Endodermal cell (in vitro differentiated cells): Measurements from ENCODE around the gene LATS2. TPM values are rescaled to one million over a fixed set of nuclear protein-coding genes. Genes with fewer than 3 reads are reported as not detected.

Experiments
- DNase-seq: peaks from one replicate; pipeline ENCODE4 v3.0.0-alpha.2; 2017
- H3K27ac ChIP-seq: 2 replicates; pipeline ENCODE4 v1.5.1; 2013; ENCODE audit warnings: mild to moderate bottlenecking, low read depth, low read length, moderate library complexity
- H3K27me3 ChIP-seq: 2 replicates; pipeline ENCODE4 v1.6.1; 2013; ENCODE audit warnings: mild to moderate bottlenecking, low read length, moderate library complexity; ENCODE audit not compliant: insufficient read depth, control insufficient read depth, poor library complexity, severe bottlenecking
- H3K36me3 ChIP-seq: 2 replicates; pipeline ENCODE4 v1.7.0; 2013; ENCODE audit warnings: mild to moderate bottlenecking, low read length, moderate library complexity; ENCODE audit not compliant: control insufficient read depth, insufficient read depth
- H3K4me1 ChIP-seq: one replicate; pipeline ENCODE4 v1.7.0; 2013; ENCODE audit warnings: low read length; ENCODE audit not compliant: control insufficient read depth, insufficient read depth
- H3K4me3 ChIP-seq: 2 replicates; pipeline ENCODE4 v1.5.1; 2013; ENCODE audit warnings: mild to moderate bottlenecking, low read length, moderate library complexity
- H3K9ac ChIP-seq: 2 replicates; pipeline ENCODE4 v1.6.1; 2013; ENCODE audit warnings: mild to moderate bottlenecking, low read length, moderate library complexity; ENCODE audit not compliant: poor library complexity, severe bottlenecking; ENCODE audit errors: extremely low read depth
- H3K9me3 ChIP-seq: 2 replicates; pipeline ENCODE4 v1.6.1; 2013; ENCODE audit warnings: mild to moderate bottlenecking, low read length, moderate library complexity; ENCODE audit not compliant: control insufficient read depth
- H3K27ac Mint-ChIP-seq: 2 replicates; pipeline ENCODE4 v1.8.0; 2020; ENCODE audit warnings: mixed read lengths
- H3K27me3 Mint-ChIP-seq: 2 replicates; pipeline ENCODE4 v1.8.0; 2021; ENCODE audit warnings: mild to moderate bottlenecking, mixed read lengths; ENCODE audit not compliant: insufficient read depth
- H3K36me3 Mint-ChIP-seq: 2 replicates; pipeline ENCODE4 v1.8.0; 2020; ENCODE audit warnings: low read depth, mixed read lengths
- H3K4me1 Mint-ChIP-seq: 2 replicates; pipeline ENCODE4 v1.8.0; 2020; ENCODE audit warnings: mixed read lengths
- H3K4me3 Mint-ChIP-seq: 2 replicates; pipeline ENCODE4 v1.8.0; 2020; ENCODE audit warnings: mild to moderate bottlenecking, moderate library complexity, mixed read lengths
- H3K9me3 Mint-ChIP-seq: 2 replicates; pipeline ENCODE4 v1.8.0; 2020; ENCODE audit warnings: mild to moderate bottlenecking, mixed read lengths
- WGBS, 2 experiments: methylation state at CpG; one replicate each; pipeline versions ENCODE4 v1.1.5 to v1.1.7; 2013; ENCODE audit warnings: missing lambda C conversion rate in 2 of 2, mixed read lengths in 1 of 2; ENCODE audit not compliant: insufficient coverage in 1 of 2, insufficient read length in 1 of 2; 5-methylcytosine and 5-hydroxymethylcytosine counted together
- total RNA-seq, 2 donors: library from RNA; stranded (reverse); fragmentation: NEBNext Ultra II Directional in 1 of 2; extraction: Animal tissue kit (Norgen Biotek cat#: 25700) in 1 of 2; gene quantifications; 2 replicates in 1 of 2; 3 replicates in 1 of 2; pipeline ENCODE4 v1.2.1, GENCODE V29; 2021
- TF ChIP-seq, protein P1 (sequence below): fragments of 200-600 bp; sonication (generic); conservative IDR thresholded peaks from 2 replicates; pipeline ENCODE4 v1.5.0; 2021; ENCODE audit warnings: antibody characterized with exemption, mild to moderate bottlenecking

The LATS2 gene
- total RNA-seq, 2 donors from 2014 or later = 26.2 to 35.4 TPM

DNA sequence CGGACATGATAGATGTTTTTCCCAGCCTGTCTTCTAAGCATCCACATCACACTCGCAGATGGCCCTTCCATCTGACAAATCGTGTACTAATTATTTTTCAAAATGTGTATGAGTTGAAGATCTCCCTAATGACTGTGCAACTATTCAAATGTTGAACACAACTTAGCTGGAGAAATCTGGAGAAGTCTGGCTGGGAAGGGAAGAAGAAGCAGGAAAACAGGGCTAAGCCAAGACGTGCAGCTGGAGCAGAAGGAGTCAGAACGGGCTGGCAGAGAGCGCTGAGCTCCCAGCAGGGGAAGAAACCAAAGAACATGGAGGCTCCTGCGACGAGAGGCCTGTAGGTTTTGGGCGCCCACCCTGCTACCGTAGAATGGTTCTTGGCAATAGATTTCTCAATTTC lies 13.2 kb upstream of the LATS2 start:
- Histone ChIP-seq H3K4me3 (no peak overlapping the region), H3K4me1 (peaks cover 4% of the 10 kb centered on the region), H3K27me3 (peaks cover 5% of the 10 kb centered on the region), H3K36me3 (no peaks in the 10 kb centered on the region), H3K9ac (no peak overlapping the region), H3K27ac (no peak overlapping the region), H3K9me3 (no peaks in the 10 kb centered on the region)
- H3K36me3 Mint-ChIP-seq = no peaks in the 10 kb centered on the region
- peak overlapping the region; percentile 63 for H3K4me3 Mint-ChIP-seq
- H3K27me3 Mint-ChIP-seq = peaks cover 28% of the 10 kb centered on the region
- 67 to 71% methylated on average over 1 to 9 of the region's 10 CpGs for WGBS, 2 experiments
- peaks cover 9% of the 10 kb centered on the region for H3K4me1 Mint-ChIP-seq
- DNase-seq = no peak
- H3K27ac Mint-ChIP-seq = no peak overlapping the region
- TF ChIP-seq, protein P1, sequence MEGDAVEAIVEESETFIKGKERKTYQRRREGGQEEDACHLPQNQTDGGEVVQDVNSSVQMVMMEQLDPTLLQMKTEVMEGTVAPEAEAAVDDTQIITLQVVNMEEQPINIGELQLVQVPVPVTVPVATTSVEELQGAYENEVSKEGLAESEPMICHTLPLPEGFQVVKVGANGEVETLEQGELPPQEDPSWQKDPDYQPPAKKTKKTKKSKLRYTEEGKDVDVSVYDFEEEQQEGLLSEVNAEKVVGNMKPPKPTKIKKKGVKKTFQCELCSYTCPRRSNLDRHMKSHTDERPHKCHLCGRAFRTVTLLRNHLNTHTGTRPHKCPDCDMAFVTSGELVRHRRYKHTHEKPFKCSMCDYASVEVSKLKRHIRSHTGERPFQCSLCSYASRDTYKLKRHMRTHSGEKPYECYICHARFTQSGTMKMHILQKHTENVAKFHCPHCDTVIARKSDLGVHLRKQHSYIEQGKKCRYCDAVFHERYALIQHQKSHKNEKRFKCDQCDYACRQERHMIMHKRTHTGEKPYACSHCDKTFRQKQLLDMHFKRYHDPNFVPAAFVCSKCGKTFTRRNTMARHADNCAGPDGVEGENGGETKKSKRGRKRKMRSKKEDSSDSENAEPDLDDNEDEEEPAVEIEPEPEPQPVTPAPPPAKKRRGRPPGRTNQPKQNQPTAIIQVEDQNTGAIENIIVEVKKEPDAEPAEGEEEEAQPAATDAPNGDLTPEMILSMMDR = no peak
- no peaks in the 10 kb centered on the region for H3K9me3 Mint-ChIP-seq

DNA sequence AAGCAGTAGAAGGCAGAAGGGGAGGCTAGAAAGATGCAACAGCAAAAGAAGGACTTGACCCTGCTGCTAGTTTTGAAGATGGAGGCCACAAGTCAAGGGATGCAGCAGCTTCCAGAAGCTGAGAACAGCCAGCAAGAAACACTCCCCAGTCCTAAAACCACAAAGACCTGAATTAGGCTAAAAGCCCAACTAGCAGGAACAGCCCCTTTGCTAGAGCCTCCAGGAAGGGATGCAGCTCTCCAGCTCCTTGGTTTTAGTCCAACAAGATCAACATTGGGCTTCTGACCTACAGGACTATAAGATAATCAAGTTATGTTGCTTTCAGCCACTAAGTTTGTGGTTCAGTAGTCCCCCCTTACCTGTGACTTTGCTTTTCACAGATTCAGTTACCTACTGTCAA lies 10.5 kb upstream of the LATS2 start:
- no peak overlapping the region for H3K27ac Mint-ChIP-seq
- H3K9me3 Mint-ChIP-seq = no peaks in the 10 kb centered on the region
- H3K36me3 Mint-ChIP-seq = no peaks in the 10 kb centered on the region
- H3K4me1 Mint-ChIP-seq = peaks cover 9% of the 10 kb centered on the region
- peaks cover 4% of the 10 kb centered on the region for H3K4me1 ChIP-seq
- H3K27me3 ChIP-seq = peaks cover 5% of the 10 kb centered on the region
- TF ChIP-seq, protein P1 = no peak
- no peak for DNase-seq
- H3K27me3 Mint-ChIP-seq = peaks cover 20% of the 10 kb centered on the region
- no peak overlapping the region for H3K9ac ChIP-seq
- no peak overlapping the region for H3K4me3 ChIP-seq
- H3K27ac ChIP-seq = no peak overlapping the region
- no peak overlapping the region for H3K4me3 Mint-ChIP-seq
- H3K9me3 ChIP-seq = no peaks in the 10 kb centered on the region
- no peaks in the 10 kb centered on the region for H3K36me3 ChIP-seq

DNA sequence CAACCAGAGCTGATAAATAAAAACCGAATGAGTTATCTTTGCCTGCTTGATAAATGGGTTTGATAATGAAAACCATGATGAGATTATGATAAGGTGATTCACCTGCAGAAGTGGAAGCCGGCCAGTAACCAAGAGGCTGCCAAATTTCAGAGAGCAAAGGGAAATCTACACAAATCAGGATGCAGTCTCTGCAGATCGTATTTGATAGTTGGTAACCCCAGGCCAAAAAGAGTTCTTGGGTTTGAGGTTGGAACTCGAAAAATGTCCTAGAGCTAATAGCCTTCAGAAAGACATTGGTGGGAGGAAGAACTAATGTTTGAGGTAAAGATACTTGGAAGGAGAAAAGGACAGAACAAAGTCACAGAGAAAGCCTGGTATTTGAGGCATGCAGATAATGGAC lies 9.6 kb upstream of the LATS2 start:
- H3K27me3 ChIP-seq = peaks cover 5% of the 10 kb centered on the region
- H3K36me3 Mint-ChIP-seq = no peaks in the 10 kb centered on the region
- no peak overlapping the region for H3K27ac Mint-ChIP-seq
- peaks cover 4% of the 10 kb centered on the region for H3K4me1 ChIP-seq
- WGBS, 2 experiments = 69 to 89% methylated on average over 4 of the region's 4 CpGs
- H3K27me3 Mint-ChIP-seq = peaks cover 20% of the 10 kb centered on the region
- no peaks in the 10 kb centered on the region for H3K9me3 Mint-ChIP-seq
- DNase-seq = no peak
- TF ChIP-seq, protein P1 = no peak
- H3K9me3 ChIP-seq = no peaks in the 10 kb centered on the region
- no peaks in the 10 kb centered on the region for H3K36me3 ChIP-seq
- H3K4me3 ChIP-seq = no peak overlapping the region
- H3K9ac ChIP-seq = no peak overlapping the region
- H3K27ac ChIP-seq = no peak overlapping the region
- no peak overlapping the region for H3K4me3 Mint-ChIP-seq
- peaks cover 9% of the 10 kb centered on the region for H3K4me1 Mint-ChIP-seq
